HCEC 1CT (cell line): ENCODE results near the gene FAM221B.

ENCODE experiments used
- DNase-seq: peaks from one replicate; pipeline ENCODE4 v3.0.0-alpha.2; 2017

The FAM221B gene

GRCh38 chr9:35814841-35815543, 13.5 kb downstream of the FAM221B start, which contains the start of gene HINT2:
Gene HINT2 (minus strand): TSS chr9:35815042. CDS start chr9:35814979, 63 bp downstream.
- DNase-seq = peak; percentile 99

- DNase-seq = peak; percentile 74
These were observed 14.3 kb downstream of the FAM221B start for GRCh38 chr9:35814106-35814840.

- peak; percentile 37 for DNase-seq
These were observed 15.0 kb downstream of the FAM221B start for GRCh38 chr9:35813434-35814105.

GRCh38 chr9:35812025-35812602, 16.4 kb downstream of the FAM221B start, which contains the start of gene SPAG8:
Gene SPAG8 (minus strand): TSS chr9:35812262. CDS start chr9:35812147, 115 bp downstream.
- peak; percentile 98 for DNase-seq

GRCh38 chr9:35811381-35812024, 17.0 kb downstream of the FAM221B start:
- no peak for DNase-seq

- no peak for DNase-seq
These were observed 18.4 kb downstream of the FAM221B start for GRCh38 chr9:35810122-35810521.

GRCh38 chr9:35808433-35808832, 20.1 kb downstream of the FAM221B start:
- no peak for DNase-seq

- no peak for DNase-seq
These were observed 22.4 kb downstream of the FAM221B start for GRCh38 chr9:35806101-35806500.

- DNase-seq = no peak
These were observed 27.0 kb downstream of the FAM221B start for GRCh38 chr9:35801328-35802128.

GRCh38 chr9:35800530-35800929, 28.0 kb downstream of the FAM221B start:
- DNase-seq = no peak

- no peak for DNase-seq
These were observed 29.7 kb downstream of the FAM221B start for GRCh38 chr9:35798658-35799374.

GRCh38 chr9:35797311-35798109, 31.0 kb downstream of the FAM221B start:
- DNase-seq = no peak

- no peak for DNase-seq
These were observed 32.8 kb downstream of the FAM221B start for GRCh38 chr9:35795695-35796094.

GRCh38 chr9:35793461-35793860, 35.1 kb downstream of the FAM221B start:
- no peak for DNase-seq

- DNase-seq = no peak
These were observed 35.7 kb downstream of the FAM221B start for GRCh38 chr9:35792826-35793225.

GRCh38 chr9:35792024-35792813, 36.3 kb downstream of the FAM221B start:
- DNase-seq = no peak

GRCh38 chr9:35791297-35791921, 37.1 kb downstream of the FAM221B start, which contains the start of gene NPR2:
Gene NPR2 (plus strand): TSS chr9:35791591. CDS start chr9:35792409, 818 bp downstream.
- peak; percentile 26 for DNase-seq

GRCh38 chr9:35790385-35791296, 37.9 kb downstream of the FAM221B start:
- peak; percentile 87 for DNase-seq
